GM12891 (cell line): ENCODE results near the gene TXNRD1.

Experiments used
- DNase-seq: peaks from one replicate; pipeline ENCODE4 v3.0.0; 2011; ENCODE audit warnings: low spot score; ENCODE audit not compliant: insufficient read length
- FAIRE-seq: peaks from 2 replicates; lab custom pipeline; 2011; peaks lifted over from hg19 to GRCh38; lab: Jason Lieb, UNC
- PAX5 ChIP-seq: IDR thresholded peaks from 2 replicates; pipeline ENCODE4 v1.6.1; 2011; ENCODE audit warnings: low read length, moderate library complexity, mild to moderate bottlenecking; ENCODE audit not compliant: insufficient read depth, severe bottlenecking
- POLR2A ChIP-seq: IDR thresholded peaks from 2 replicates; pipeline ENCODE4 v1.6.1; 2011; ENCODE audit warnings: low read depth, low read length, control low read depth
- POLR2AphosphoS5 ChIP-seq: IDR thresholded peaks from 2 replicates; pipeline ENCODE4 v1.6.1; 2011; ENCODE audit warnings: low read depth, low read length, control low read depth
- POU2F2 ChIP-seq: IDR thresholded peaks from 2 replicates; pipeline ENCODE4 v1.6.1; 2011; ENCODE audit warnings: low read depth, mild to moderate bottlenecking, control low read depth, low read length, moderate library complexity
- SPI1 ChIP-seq: IDR thresholded peaks from 2 replicates; pipeline ENCODE4 v1.6.1; 2011; ENCODE audit warnings: low read depth, low read length, control low read depth
- TAF1 ChIP-seq: IDR thresholded peaks from 2 replicates; pipeline ENCODE4 v1.6.1; 2011; ENCODE audit warnings: low read depth, low read length, control low read depth

TXNRD1 gene

DNA sequence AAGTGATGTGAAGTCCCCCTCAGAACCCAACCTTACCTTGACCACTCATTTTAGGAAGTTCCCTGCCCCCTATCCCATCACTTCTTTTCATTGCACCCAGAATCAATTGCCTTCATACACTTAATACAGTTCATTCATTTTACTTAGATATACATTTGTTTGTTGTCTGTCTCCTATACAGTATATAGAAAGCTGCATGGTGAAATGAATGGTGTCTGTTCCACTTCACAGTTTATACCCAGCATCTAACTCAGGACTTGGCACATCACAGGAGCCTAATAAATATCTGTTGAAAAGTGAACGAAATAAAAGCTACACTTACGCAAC, 38.3 kb upstream of the TXNRD1 start:
- TF ChIP-seq SPI1: no peak
- TF ChIP-seq POLR2A: no peak
- TF ChIP-seq POLR2AphosphoS5: no peak
- TF ChIP-seq TAF1: no peak
- no peak for FAIRE-seq
- no peak for DNase-seq

DNA sequence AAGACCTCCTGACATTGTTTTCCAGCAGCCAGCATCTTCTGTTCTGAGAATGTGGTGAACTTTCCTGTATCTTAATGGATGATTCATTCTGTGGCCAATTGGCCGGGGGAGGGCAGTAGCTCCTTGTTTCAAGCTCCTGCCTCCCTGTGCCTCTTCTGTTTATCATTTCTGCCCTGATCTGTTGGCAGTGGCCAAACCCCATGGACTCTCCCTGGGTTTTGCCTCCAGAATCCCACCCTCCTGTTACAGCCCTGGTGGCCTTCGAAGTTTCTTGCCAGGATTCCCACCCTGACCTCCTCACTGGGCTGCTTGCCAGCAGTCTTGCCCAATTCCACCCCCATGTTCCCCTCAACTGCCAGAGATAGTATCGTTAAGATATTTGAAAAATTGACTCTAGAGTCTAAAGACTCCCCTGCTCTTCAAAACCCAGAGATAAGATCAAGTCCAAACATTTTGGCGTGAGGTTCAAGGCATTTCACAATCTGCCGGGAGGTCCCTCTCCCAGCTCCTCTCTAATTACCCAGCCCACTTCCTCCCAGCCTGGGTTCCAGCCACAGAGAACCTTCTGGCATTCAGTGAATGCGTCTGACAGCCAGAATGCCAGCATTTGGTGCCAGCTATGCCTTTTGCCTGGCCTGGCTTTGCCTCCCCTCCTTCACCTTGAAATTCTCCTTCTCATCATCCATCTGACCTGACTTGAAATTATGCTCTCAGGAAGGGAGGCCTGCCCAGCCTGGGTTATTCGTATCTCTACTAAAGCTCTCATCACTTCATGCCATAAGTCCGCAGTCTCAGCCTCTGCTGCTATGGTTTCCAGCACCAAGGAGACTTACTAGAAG, 37.7 kb upstream of the TXNRD1 start:
- TF ChIP-seq POLR2A (no peak), SPI1 (no peak), POLR2AphosphoS5 (no peak), PAX5 (no peak), POU2F2 (no peak), TAF1 (no peak)
- DNase-seq (no peak), FAIRE-seq (no peak)

DNA sequence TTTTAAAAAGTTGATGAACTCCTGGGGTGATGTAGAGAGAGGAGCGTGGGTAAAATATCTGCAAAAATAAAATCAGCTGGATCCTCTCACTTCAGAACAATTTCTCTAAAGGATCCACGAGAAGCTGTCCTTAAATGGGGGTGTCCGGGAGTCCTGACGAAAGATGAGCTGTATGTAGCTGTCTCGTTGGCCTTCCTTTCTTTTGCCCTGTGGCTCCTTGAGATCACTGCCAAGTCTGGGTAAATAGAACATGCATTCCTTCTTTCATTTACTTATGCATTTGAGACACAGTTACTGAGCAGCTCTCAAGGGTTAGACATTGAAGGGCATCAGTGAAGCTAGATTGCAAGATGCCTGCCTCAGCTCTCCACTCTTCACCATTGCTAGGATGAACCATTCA, 35.2 kb upstream of the TXNRD1 start:
- FAIRE-seq: no peak
- TF ChIP-seq TAF1 (no peak), POU2F2 (no peak), PAX5 (no peak), POLR2A (no peak), POLR2AphosphoS5 (no peak), SPI1 (no peak)
- no peak for DNase-seq

DNA sequence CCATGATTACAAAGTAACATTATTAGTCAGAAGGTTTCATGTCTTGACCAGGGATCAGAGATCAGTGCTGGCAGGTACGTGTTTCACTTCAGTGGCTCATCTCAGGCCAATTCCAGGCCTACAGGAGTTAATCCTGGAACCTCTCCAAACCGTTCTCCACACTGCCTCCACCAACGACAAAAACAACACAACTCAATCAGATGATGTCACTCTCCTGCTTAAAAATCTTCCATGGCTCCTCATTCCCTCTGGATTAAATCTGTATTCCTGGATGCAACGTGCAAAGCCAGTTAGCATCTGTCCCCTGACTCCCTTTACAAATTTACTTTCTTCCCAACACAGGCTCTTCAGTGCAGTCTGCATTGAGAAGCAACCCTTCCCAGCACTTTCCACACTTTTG, 34.3 kb upstream of the TXNRD1 start:
- no peak for FAIRE-seq

DNA sequence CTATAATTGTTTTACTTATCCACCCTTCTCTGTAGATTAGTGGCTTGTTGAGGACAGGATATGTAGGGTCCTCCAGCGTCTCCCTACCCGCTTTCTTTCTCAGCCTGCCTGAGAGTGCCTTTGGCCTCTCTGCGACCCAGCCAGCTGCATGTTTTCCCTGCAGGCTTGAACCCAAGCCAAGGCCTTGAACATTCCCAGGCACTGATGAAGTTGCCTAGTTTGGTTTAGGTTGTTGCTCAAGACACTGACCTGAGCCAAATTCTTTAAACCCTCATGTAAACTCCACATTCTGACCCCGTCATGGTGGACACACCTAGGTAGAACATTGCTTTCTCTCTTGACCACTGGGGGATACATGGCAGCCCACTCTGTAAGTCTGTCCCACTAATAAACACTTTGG, 33.4 kb upstream of the TXNRD1 start:
- no peak for DNase-seq
- no peak for FAIRE-seq
- no peak for TF ChIP-seq TAF1

More for the DNA sequence above, 34.3 kb upstream of the TXNRD1 start:
- TF ChIP-seq POLR2AphosphoS5: no peak
- no peak for TF ChIP-seq PAX5
- no peak for TF ChIP-seq TAF1
- no peak for TF ChIP-seq POLR2A
- TF ChIP-seq POU2F2: no peak
- no peak for TF ChIP-seq SPI1
- no peak for DNase-seq

DNA sequence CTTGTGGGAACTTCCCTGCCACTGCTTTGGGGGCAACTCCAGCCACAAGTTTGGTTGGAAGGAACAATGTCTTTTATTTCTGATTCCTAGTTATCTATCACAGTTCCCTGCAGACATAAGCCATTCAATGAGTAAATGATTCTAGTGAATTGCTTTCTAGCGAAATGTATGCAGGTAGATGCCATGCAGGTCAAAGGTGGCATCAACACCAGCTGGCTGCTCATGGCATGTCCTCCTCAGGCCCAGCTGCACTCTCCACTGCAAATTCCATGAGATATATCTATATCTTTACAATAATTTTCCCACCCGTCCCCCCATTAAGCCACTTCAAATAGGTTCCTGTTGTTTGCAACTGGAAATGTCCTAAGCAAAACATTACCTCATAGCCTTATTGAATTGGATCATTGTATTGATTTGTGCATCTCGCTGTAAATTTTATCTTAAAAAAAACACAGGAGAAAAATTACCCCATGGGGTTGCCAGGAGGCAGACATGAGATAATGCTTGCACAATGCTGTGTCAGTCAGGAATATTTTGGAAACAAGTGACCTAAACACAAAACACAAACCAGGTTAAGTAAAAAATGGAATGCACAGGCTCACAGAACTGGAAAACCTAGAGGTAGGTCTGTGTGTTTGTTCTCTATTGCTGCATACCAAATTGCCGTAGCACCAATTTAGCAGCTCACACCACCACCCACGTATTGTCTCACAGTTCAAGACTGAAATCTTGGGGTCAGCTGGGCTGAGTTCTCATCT, 32.8 kb upstream of the TXNRD1 start:
- DNase-seq: no peak
- no peak for FAIRE-seq
- TF ChIP-seq POLR2A: no peak

DNA sequence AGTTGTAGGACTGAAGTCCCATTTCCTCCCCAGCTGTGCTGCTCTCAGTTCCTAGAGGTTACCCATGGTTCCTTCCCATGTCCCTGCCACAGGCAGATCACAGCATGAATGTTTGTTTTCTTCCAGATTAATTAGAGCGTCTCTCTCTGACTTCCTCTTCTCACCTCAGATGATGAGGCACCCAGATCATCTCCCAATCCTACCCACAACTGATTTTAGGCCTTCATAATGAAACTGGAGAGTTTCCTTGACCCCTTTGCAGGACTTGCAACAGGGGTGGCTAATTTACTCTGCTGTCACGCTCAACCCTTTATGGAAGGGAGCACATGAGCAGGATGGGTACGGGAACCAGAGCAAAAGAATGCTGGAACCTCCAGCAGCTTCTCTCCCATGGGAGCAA, 32.1 kb upstream of the TXNRD1 start:
- FAIRE-seq (no peak), DNase-seq (no peak)
- no peak for TF ChIP-seq POLR2AphosphoS5
- TF ChIP-seq POLR2A: no peak
- TF ChIP-seq POU2F2: no peak
- TF ChIP-seq PAX5: no peak
- no peak for TF ChIP-seq TAF1
- TF ChIP-seq SPI1: no peak

DNA sequence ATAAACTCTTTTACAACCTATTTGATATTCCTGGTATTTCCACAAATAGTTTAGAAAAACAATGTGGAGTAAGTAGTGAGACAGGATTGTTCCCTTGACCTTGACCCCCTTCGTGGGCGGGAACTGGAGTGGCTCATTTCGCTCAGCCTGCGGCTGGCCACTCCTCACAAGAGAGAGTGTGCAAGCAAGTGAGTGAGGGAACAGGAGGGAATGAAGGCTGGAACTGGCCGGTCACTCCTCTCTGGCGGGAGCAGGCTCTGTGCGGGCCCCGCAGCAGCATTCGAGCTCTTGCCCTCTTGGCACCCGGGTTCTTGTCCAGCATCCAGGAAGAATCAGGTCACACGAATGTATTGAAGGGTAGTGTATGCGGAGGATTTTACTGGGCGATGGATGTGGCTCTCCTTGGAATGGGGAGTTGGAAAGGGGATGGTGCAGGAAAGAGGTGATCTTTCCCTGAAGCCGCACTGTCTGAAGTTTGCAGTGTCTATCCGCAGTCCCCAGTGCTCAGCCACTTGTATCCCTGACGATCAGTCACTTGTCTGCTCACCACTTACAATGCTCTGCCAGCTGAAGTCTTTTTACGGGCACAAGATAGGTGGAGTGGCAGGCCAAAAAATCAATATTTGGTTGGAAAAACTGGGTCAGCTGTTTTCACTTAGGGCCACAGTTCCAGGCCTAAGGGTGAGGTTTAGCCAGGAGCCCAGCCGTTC, 28.0 kb upstream of the TXNRD1 start:
- FAIRE-seq: no peak
- TF ChIP-seq PAX5: no peak
- TF ChIP-seq POU2F2: no peak
- no peak for TF ChIP-seq SPI1
- TF ChIP-seq TAF1: no peak
- no peak for TF ChIP-seq POLR2AphosphoS5
- no peak for TF ChIP-seq POLR2A
- no peak for DNase-seq

DNA sequence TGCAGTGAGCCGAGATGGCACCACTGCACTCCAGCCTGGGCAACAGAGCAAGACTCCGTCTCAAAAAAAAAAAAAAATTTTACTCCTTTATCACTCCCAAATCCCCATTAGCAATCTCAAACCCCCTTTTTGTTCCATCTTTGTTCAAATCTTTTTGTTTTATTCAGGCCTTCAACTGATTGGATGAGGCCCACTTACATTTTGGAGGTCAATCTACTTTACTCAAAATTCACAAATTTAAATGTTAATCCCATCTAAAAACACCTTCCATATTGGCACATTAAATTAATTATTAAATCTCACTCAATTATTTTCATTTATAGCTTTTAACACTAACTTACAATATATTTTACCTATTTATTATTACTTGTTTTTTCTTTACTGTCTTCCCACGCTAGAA, 27.0 kb upstream of the TXNRD1 start:
- no peak for TF ChIP-seq PAX5
- TF ChIP-seq POU2F2: no peak
- TF ChIP-seq POLR2AphosphoS5: no peak

DNA sequence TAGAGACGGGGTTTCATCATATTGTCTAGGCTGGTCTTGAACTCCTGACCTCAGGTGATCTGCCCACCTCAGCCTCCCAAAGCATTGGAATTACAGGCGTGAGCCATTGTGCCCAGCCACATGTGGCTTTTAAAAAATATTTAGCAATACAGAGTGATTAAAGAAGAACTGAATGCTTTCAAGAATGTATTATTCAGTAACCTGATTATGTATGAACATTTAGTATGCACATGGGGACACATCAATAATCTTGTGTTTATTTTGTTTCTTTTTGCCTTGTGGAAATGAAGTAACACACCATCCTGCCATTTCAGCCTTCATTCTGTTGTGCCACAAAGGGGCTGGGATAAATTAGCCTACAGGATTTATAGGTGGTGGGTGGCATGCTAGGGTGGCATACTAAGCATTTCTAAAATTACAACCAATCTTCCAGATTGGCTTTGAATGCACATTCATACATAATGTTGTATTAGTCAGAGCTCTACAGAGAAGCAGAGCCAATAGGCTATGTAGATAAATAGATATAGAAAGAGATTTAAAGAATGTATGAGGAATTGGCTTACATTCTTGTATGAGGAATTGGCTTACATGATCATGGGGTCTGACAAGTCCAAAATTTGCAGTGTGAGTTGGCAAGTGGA, 25.5 kb upstream of the TXNRD1 start:
- FAIRE-seq (no peak), DNase-seq (no peak)
- no peak for TF ChIP-seq POU2F2
- no peak for TF ChIP-seq POLR2A
- no peak for TF ChIP-seq POLR2AphosphoS5
- no peak for TF ChIP-seq TAF1
- no peak for TF ChIP-seq SPI1
- TF ChIP-seq PAX5: no peak

More for the DNA sequence above, 27.0 kb upstream of the TXNRD1 start:
- no peak for FAIRE-seq
- no peak for DNase-seq

DNA sequence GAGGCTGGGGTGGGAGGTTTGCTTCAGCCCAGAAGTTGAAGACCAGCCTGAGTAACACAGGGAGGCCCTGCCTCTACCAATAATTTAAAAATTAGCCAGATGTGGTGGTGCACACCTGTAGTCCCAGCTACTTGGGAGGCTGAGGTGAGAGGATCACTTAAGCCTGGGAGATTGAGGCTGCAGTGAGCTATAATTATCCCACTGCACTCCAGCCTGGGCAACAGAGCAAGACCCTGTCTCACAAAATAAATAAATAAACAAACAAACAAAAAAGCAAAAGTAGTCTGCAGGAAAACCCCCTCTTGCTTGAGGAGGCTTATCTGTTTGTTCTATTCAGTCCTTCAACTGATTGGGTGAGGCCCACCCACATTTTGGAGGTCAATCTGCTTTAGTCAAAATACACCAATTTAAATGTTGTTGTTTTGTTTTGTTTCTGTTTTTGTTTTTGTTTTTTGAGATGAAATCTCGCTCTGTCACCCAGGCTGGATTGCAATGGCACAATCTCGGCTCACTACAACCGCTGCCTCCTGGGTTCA, 24.9 kb upstream of the TXNRD1 start:
- FAIRE-seq: no peak
- TF ChIP-seq SPI1 (no peak), PAX5 (no peak), POU2F2 (no peak), POLR2AphosphoS5 (no peak), TAF1 (no peak), POLR2A (no peak)
- no peak for DNase-seq
